A673 (cell line): ENCODE results near the gene GIGYF2. TPM values are rescaled to one million over a fixed set of nuclear protein-coding genes. Genes with fewer than 3 reads are reported as not detected.
"Not testable (repeated sequence)": the region's sequence is repeated elsewhere in the genome, so short reads cannot be mapped to it uniquely, and the experiment has no call there.

Experiments used
- BruUV-seq: library from RNA; stranded (reverse); fragments of 400-500 nt; replicated peaks from 2 replicates; lab custom pipeline; 2021; lab: Mats Ljungman, UMichigan
- CTCF ChIA-PET: fragments of 300-600 bp; sonication (Branson Sonifier 250); formaldehyde crosslinking; loops from one replicate; lab custom pipeline; 2022; ENCODE audit warnings: antibody characterized with exemption; lab: Charles Lee
- POLR2A ChIA-PET: fragments of 300-600 bp; sonication (Branson Sonifier 250); formaldehyde crosslinking; loops from one replicate; lab custom pipeline; 2022; ENCODE audit warnings: antibody characterized with exemption; ENCODE audit not compliant: low non-redundant PET; lab: Charles Lee
- DNase-seq: peaks from one replicate; pipeline ENCODE4 v3.0.0-alpha.2; 2015; ENCODE audit warnings: low spot score
- H3K27ac ChIP-seq: fragments of 200-600 bp; sonication (generic); 2 replicates; pipeline ENCODE4 v1.5.1; 2016; ENCODE audit warnings: mixed run types, low read depth, mild to moderate bottlenecking, mixed read lengths, antibody characterized with exemption, low read length; ENCODE audit not compliant: poor library complexity, severe bottlenecking
- H3K27me3 ChIP-seq: fragments of 200-600 bp; sonication (generic); replicated peaks from 2 replicates; pipeline ENCODE4 v1.6.1; 2017; ENCODE audit warnings: mixed run types, low read depth, mild to moderate bottlenecking, mixed read lengths, antibody characterized with exemption, low read length; ENCODE audit not compliant: insufficient read depth, poor library complexity
- H3K36me3 ChIP-seq: fragments of 200-600 bp; sonication (generic); 2 replicates; pipeline ENCODE4 v1.6.1; 2016; ENCODE audit warnings: mixed run types, mild to moderate bottlenecking, mixed read lengths, antibody characterized with exemption, low read length; ENCODE audit not compliant: insufficient read depth, poor library complexity, severe bottlenecking
- H3K4me1 ChIP-seq: fragments of 200-600 bp; sonication (generic); 2 replicates; pipeline ENCODE4 v1.6.1; 2017; ENCODE audit warnings: mixed run types, mild to moderate bottlenecking, mixed read lengths, antibody characterized with exemption, low read length; ENCODE audit not compliant: insufficient read depth, poor library complexity, severe bottlenecking
- H3K4me3 ChIP-seq: fragments of 200-600 bp; sonication (generic); 2 replicates; pipeline ENCODE4 v1.5.1; 2016; ENCODE audit warnings: low read depth, mixed run types, mild to moderate bottlenecking, mixed read lengths, low read length; ENCODE audit not compliant: poor library complexity, severe bottlenecking
- H3K9me3 ChIP-seq: fragments of 200-600 bp; sonication (generic); 2 replicates; pipeline ENCODE4 v1.6.1; 2016; ENCODE audit warnings: mixed run types, low read depth, mild to moderate bottlenecking, mixed read lengths, antibody characterized with exemption, low read length; ENCODE audit not compliant: poor library complexity, severe bottlenecking
- CTCF ChIP-seq: fragments of 300-800, 200-600 bp; sonication (generic); conservative IDR thresholded peaks from 2 replicates; pipeline ENCODE4 v1.5.1; 2017; ENCODE audit warnings: low read depth, mild to moderate bottlenecking, antibody characterized with exemption, low read length, moderate library complexity, mixed read lengths
- EZH2 ChIP-seq: fragments of 200-600 bp; sonication (generic); IDR thresholded peaks from 2 replicates; pipeline ENCODE4 v1.6.1; 2017; ENCODE audit warnings: borderline replicate concordance, low read depth, mild to moderate bottlenecking, mixed read lengths, antibody characterized with exemption, low read length; ENCODE audit not compliant: poor library complexity, severe bottlenecking
- intact Hi-C: fragments of 100-400 bp; cut with micrococcal nuclease; formaldehyde crosslinking; loops from one replicate; pipeline ENCODE4 v1.10.0; 2022; ENCODE audit not compliant: unreplicated experiment
- total RNA-seq: library from RNA; stranded (reverse); gene quantifications from 2 replicates; pipeline ENCODE4 v1.2.3, GENCODE V29; 2021

Gene GIGYF2
- total RNA-seq, 1 experiment from 2014 or later: 62.8 TPM

- intact Hi-C loops: no loop called here
- Histone ChIP-seq H3K27ac (no peak overlapping the region), H3K9me3 (peaks cover 7% of the 10 kb centered on the region), H3K27me3 (no peaks in the 10 kb centered on the region), H3K4me1 (no peaks in the 10 kb centered on the region), H3K36me3 (peaks cover 10% of the 10 kb centered on the region), H3K4me3 (no peak overlapping the region)
- TF ChIP-seq CTCF (no peak), EZH2 (no peak)
- no peak for DNase-seq
- CTCF ChIA-PET: no interaction called here
- POLR2A ChIA-PET: no interaction called here
- no TSS peak for BruUV-seq
Observed at GRCh38 chr2:232714969-232715368, 17.8 kb downstream of the GIGYF2 start.

- BruUV-seq, DNase-seq, H3K4me3 ChIP-seq, CTCF ChIA-PET, H3K9me3 ChIP-seq, H3K27me3 ChIP-seq, POLR2A ChIA-PET, intact Hi-C loops, H3K4me1 ChIP-seq, H3K27ac ChIP-seq: not testable (repeated sequence)
- H3K36me3 ChIP-seq: peaks cover 23% of the 10 kb centered on the region
Observed at GRCh38 chr2:232720056-232720455, 22.9 kb downstream of the GIGYF2 start.

- intact Hi-C loops: no loop called here
- Histone ChIP-seq H3K9me3 (no peaks in the 10 kb centered on the region), H3K27me3 (no peaks in the 10 kb centered on the region), H3K36me3 (peaks cover 29% of the 10 kb centered on the region), H3K27ac (no peak overlapping the region), H3K4me3 (no peak overlapping the region), H3K4me1 (no peaks in the 10 kb centered on the region)
- no TSS peak for BruUV-seq
- ChIA-PET CTCF (no interaction called here), POLR2A (no interaction called here)
- DNase-seq: no peak
- TF ChIP-seq CTCF (no peak), EZH2 (no peak)
Observed at GRCh38 chr2:232721261-232721660, 24.1 kb downstream of the GIGYF2 start.

GRCh38 chr2:232721882-232722281, 24.8 kb downstream of the GIGYF2 start:
- CTCF ChIA-PET: no interaction called here
- POLR2A ChIA-PET: no interaction called here

More at GRCh38 chr2:232721882-232722281, 24.8 kb downstream of the GIGYF2 start:
- Histone ChIP-seq H3K9me3 (no peaks in the 10 kb centered on the region), H3K4me3 (no peak overlapping the region), H3K27me3 (no peaks in the 10 kb centered on the region), H3K36me3 (peaks cover 29% of the 10 kb centered on the region), H3K27ac (no peak overlapping the region), H3K4me1 (no peaks in the 10 kb centered on the region)
- no TSS peak for BruUV-seq
- intact Hi-C loops: no loop called here
- DNase-seq: no peak
- TF ChIP-seq EZH2 (no peak), CTCF (no peak)
